HG02798 (cell line): ENCODE data around the gene CAMK2D.
"Not testable (repeated sequence)": the region's sequence is repeated elsewhere in the genome, so short reads cannot be mapped to it uniquely, and the experiment has no call there.

Experiments
- ATAC-seq: cut with Tn5 transposase; IDR thresholded peaks from one replicate; pipeline ENCODE4 v1.9.1; 2021; ENCODE audit warnings: mild to moderate bottlenecking; ENCODE audit not compliant: unreplicated experiment, poor library complexity

CAMK2D gene

GRCh38 chr4:113739197-113739596 lies 22.3 kb downstream of the CAMK2D start:
- no peak for ATAC-seq

GRCh38 chr4:113738251-113738650 lies 23.3 kb downstream of the CAMK2D start:
- no peak for ATAC-seq

- ATAC-seq, result no peak
Measured at GRCh38 chr4:113733685-113734084, 27.9 kb downstream of the CAMK2D start.

GRCh38 chr4:113732967-113733527 lies 28.5 kb downstream of the CAMK2D start:
- no peak for ATAC-seq

DNA sequence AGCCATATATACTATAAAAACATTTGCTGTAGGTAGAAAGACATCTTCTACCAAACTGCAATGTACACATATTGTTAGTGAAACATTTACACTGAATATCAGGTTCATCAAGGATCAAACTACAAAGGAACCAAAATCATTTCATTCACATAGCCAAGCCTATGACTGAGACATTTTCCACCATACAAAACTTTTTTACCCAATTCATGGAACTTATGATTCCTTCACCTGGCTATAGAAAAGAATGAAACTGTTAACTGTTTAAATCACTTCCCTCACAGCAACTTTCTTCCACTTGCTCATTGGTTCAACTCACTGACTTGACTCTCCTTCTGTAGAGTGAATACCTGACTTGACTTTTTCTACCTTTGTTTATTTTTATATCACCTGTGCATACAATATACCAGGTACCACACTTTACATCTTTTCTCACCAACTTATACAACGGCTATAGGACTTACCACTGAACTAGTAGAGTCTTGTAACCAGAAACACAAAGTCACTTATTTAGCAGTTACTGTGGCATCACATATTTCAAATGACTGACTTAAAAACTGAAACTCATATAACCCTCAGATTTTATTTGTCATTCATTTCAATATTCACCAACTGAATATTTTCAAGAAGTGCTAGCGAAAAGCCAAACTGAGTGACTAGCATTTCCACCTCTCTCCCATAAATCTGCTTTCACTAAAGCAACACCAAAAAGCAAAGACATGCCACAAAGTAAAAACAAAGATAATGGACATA lies 30.9 kb downstream of the CAMK2D start:
- ATAC-seq, result no peak

DNA sequence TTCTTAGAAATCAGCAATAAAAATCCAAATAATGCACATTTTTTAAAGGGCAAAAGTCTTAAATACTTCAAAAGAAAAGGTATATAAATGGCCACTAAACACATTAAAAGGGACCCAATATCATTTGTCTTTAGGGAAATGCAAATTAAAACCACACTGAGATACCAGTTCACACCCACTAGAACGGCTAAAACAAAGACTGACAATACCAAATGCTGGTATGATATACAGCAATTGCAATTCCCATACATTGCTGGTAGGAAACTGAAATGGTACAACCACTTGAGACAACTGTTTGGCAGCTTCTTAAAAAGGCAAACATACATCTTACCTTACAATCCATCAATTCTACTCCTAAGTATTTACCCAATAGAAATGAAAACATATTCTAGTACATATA lies 33.7 kb downstream of the CAMK2D start:
- no peak for ATAC-seq

DNA sequence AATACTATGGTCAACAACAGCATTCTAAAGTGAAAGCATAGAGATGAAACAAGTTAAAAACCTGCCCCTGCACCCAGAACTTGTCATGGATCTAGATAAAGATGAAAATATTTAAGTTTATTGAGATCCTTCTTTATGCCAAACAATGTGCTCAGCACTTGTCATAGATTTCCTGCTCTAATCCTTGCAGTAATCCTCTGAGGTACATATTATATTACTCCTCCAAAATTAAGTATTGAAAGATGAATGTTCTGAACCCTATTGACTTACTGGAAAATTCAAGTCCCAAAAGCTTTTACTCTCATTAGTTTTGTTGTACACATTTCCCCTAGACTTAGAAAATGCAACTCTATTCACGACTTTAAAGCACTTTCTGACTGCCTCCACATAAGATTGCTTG lies 35.6 kb downstream of the CAMK2D start:
- no peak for ATAC-seq

- ATAC-seq, result no peak
Measured at GRCh38 chr4:113718252-113718651, 43.3 kb downstream of the CAMK2D start.

- ATAC-seq, result no peak
Measured at GRCh38 chr4:113711883-113712662, 49.5 kb downstream of the CAMK2D start.

DNA sequence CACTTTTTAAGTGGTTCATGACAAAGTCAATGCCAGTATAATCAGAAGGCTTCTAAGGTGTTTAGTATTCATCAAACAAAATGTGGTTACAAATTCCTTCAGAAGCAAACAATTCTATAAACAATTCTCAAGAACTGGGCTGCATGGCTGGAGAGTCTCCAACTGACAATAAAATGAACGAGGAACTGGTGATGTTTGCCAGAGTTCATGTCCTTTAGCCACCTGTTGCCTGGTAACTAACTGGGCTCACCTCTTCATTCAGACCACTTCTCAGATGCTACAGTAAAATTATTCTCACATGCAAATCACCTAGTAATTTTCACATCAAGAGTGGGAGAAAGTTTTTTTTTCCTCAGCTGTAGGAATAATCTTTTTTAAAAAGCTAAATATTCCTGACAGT lies 53.3 kb downstream of the CAMK2D start:
- peak; percentile 57 for ATAC-seq

- no peak for ATAC-seq
Measured at GRCh38 chr4:113707048-113707447, 54.5 kb downstream of the CAMK2D start.

GRCh38 chr4:113705097-113705496 lies 56.4 kb downstream of the CAMK2D start:
- not testable (repeated sequence) for ATAC-seq

- ATAC-seq, result not testable (repeated sequence)
Measured at GRCh38 chr4:113702596-113702995, 58.9 kb downstream of the CAMK2D start.

DNA sequence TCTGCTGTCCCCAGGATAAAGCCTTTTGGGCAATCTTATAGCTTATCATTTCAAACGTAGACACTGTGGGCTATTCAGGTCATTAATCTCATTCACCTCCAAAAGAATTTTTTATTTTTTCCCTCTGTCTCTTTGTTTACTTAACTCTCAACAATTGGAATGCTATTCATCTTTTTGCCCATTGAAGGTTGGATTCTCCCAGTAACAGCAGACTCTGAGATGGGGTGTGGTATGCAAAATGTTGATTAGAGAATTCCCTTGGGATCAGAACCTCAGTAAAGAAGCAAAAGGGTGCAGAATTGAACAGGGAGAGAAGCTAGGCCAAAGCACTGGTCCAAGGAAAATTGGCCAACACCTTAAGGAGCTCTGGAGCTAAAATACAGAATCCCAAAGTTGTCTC lies 60.4 kb downstream of the CAMK2D start:
- ATAC-seq, result no peak

DNA sequence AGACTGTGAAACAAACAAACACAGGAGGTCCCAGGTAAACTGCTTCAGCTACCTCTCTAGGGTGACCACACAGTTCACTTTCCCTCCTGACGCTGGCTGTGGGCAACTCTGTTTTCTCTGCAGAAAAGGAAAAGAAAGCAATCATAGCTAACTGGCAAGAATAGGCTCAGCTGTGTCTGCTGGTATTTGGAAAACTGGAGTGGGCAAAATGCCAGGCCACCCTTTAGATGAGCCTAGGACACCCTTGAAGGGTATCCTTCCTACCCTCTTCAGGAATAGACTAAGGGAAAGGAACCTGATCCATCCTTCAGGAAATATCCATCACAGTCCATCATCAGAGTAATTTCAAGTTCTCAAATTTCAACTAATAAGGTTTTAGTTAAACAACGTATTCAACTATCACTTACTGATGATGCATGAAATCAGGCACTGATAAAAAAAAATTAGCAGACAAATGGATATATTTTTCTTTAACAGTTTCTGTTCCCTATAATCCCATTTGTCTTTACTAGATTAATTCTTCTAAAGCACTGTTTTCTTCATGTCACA lies 60.9 kb downstream of the CAMK2D start:
- ATAC-seq, result no peak

- no peak for ATAC-seq
Measured at GRCh38 chr4:113699772-113700171, 61.8 kb downstream of the CAMK2D start.

DNA sequence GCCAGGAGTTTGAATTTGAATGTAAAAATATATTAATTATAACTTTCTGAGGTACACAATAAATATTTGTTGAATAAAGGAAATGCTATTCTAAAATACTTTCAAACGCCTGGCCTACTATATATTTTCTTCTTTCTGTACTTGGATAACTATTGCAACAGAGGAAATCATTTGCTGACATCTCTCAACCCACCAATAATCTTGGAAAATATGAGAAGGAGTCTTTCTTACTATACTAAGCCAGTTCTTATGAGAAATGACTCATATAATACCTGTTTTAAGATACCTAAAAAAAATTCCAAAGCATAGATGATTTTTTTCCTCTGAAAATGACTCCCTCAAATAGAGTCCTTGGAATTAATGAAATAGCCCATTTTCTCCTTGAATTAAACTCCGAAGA lies 64.1 kb downstream of the CAMK2D start:
- no peak for ATAC-seq

DNA sequence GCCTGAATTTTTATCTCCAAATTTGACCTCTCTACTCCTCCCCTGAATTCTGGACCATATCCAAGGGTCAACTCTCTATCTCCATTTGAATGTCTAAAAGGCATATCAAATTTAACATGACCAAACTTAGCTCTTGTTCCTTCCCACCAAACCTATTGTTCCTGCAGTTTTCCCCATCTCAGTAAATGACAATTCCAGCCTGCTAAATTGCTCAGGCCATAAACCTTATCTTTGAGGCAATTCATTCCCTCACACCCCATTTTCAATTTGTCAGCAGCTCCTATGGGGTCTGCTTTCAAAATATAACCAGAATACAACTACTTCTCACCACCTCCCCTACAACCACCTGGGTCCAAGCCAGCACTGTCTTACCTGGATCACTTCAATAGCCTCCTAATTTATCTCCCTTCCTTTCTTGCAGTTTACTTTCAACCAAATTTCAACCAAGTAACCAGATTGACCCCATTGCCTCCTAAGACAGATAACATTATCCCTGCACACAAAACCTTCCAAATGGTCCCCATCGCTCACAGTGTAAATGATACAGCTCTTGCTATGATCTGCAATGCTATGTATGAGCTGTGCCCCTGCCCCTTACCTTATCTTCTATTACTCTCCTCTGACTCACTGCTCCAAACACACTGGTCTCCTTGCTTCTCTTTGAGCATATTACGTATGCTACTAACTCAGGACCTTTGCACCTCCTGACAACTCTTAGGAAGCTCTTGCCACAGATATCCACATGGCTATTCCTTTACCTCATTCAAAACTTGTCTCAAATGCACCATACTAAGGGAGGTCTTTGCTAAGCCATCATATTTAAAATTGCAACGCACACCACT lies 66.0 kb downstream of the CAMK2D start:
- ATAC-seq, result no peak

- ATAC-seq, result no peak
Measured at GRCh38 chr4:113694008-113694407, 67.5 kb downstream of the CAMK2D start.

- peak; percentile 70 for ATAC-seq
Measured at GRCh38 chr4:113692809-113693411, 68.6 kb downstream of the CAMK2D start.
